ENCODE results near the gene PPM1A. TPM values are rescaled to one million over a fixed set of nuclear protein-coding genes. Genes with fewer than 3 reads are reported as not detected.

The PPM1A gene
- total and polyA plus RNA-seq, 2 donors (not counting 1 experiment from before 2014, with no cell fraction given), result 15.5 to 59.0 TPM

DNA sequence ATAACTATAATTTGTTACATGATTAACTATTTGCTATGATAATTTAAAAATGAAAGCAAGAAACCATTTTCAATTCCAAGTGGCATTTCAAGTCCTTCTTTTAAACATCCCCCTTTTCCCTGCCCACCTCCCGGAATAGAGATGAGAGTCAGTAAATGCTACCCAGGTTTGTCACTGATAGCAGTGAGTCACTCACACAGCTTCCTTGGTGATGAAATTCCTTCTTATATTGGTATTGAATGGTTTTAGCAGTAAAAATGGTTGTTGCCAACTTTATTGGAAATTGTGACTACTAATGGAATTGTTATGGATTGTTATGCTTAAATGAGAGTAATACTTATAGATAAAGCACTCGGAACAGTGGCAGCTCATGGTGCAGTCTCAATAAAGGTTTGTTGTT is 90.5 kb downstream of the PPM1A start:
- no peaks in the 10 kb centered on the region for H3K4me1 Mint-ChIP-seq
- WGBS (ENCODE audit: insufficient coverage), result no CpG with 5 or more reads among the region's 2 CpGs
- CTCF ChIA-PET, result interaction anchor here (1.0 kb wide), 1 partner anchor 12 kb away, joined by 3 read pairs; no protein-coding TSS in a partner anchor

DNA sequence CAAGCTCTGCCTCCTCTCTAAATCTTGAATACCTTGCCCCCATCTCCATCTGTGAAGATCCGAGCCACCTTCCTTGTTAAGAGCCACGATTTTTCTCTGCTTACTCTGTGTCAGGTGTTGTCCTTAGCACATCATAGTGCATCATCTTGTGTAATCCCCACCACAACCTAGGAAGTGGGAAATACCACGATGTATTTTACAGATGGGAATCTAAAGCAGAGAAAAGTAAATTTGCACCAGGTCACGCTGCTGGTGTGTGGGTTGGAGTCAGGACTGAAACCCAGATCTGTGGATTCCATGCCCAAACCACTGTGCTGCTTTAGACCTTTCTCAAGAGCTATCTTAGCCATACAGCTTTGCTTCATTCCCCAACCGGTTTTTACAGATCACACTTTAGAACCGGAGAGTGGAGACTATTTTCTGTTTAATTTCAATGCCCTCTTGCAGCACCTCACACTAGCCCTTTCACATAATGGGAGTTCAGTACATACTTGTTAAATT is 94.6 kb downstream of the PPM1A start:
- H3K4me1 Mint-ChIP-seq, result no peaks in the 10 kb centered on the region
- CTCF ChIA-PET, result no interaction called here
- Histone ChIP-seq H4K20me1 (ENCODE audit: control insufficient read depth, insufficient read depth, low read length, poor library complexity, severe bottlenecking) (no peaks in the 10 kb centered on the region), H3K9ac (ENCODE audit: low read length) (no peak overlapping the region), H3K9me3 (ENCODE audit: control extremely low read depth in 1 of 3, control insufficient read depth in 2 of 3, insufficient read depth in 1 of 3, low read length in 2 of 3) (no peaks in the 10 kb centered on the region), H3K27ac (ENCODE audit: low read length in 2 of 2) (no peak overlapping the region), H3K4me1 (ENCODE audit: control insufficient read depth in 2 of 2, insufficient read depth in 2 of 2, low read length in 2 of 2) (no peaks in the 10 kb centered on the region), H3K27me3 (replicated peaks in 1 of 4; ENCODE audit: control extremely low read depth in 1 of 4, control insufficient read depth in 3 of 4, insufficient read depth in 4 of 4, low read length in 3 of 4) (peaks cover 0 to 5% (median 4%) of the 10 kb centered on the region in 4 experiments), H3K4me3 (ENCODE audit: control extremely low read depth in 1 of 5, extremely low read depth in 1 of 5, insufficient read depth in 1 of 5, low read depth in 2 of 5, low read length in 4 of 5) (no peak overlapping the region), H3K4me2 (replicated peaks; ENCODE audit: low read depth, low read length, poor library complexity, severe bottlenecking) (no peak overlapping the region), H2AFZ (ENCODE audit: insufficient read depth, low read depth, low read length, poor library complexity, severe bottlenecking) (no peak overlapping the region), H3K79me2 (ENCODE audit: control insufficient read depth, insufficient read depth, low read length) (no peaks in the 10 kb centered on the region), H3K36me3 (replicated peaks in 1 of 2; ENCODE audit: control extremely low read depth in 1 of 2, control insufficient read depth in 1 of 2, extremely low read depth in 1 of 2, insufficient read depth in 2 of 2, low read length in 1 of 2) (no peaks in the 10 kb centered on the region)
- H3K27me3 Mint-ChIP-seq, result peaks cover 12% of the 10 kb centered on the region
- no peak for TF ChIP-seq EZH2 (IDR thresholded peaks at IDR 0.05; ENCODE audit: borderline replicate concordance, insufficient read depth, low read depth, low read length, poor library complexity, severe bottlenecking)
- TF ChIP-seq, protein P1, sequence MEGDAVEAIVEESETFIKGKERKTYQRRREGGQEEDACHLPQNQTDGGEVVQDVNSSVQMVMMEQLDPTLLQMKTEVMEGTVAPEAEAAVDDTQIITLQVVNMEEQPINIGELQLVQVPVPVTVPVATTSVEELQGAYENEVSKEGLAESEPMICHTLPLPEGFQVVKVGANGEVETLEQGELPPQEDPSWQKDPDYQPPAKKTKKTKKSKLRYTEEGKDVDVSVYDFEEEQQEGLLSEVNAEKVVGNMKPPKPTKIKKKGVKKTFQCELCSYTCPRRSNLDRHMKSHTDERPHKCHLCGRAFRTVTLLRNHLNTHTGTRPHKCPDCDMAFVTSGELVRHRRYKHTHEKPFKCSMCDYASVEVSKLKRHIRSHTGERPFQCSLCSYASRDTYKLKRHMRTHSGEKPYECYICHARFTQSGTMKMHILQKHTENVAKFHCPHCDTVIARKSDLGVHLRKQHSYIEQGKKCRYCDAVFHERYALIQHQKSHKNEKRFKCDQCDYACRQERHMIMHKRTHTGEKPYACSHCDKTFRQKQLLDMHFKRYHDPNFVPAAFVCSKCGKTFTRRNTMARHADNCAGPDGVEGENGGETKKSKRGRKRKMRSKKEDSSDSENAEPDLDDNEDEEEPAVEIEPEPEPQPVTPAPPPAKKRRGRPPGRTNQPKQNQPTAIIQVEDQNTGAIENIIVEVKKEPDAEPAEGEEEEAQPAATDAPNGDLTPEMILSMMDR (IDR thresholded peaks at IDR 0.05), result no peak
- intact Hi-C loops (cut with micrococcal nuclease), result no loop called here
- DNase-seq (no peak), ATAC-seq (ENCODE audit: low read depth) (no peak)
- no peak overlapping the region for H3K4me3 Mint-ChIP-seq
- POLR2A ChIA-PET, result no interaction called here
- H3K27ac Mint-ChIP-seq, result no peak overlapping the region
- WGBS (ENCODE audit: insufficient coverage), result 71% methylated on average over 3 of the region's 6 CpGs
- no peaks in the 10 kb centered on the region for H3K9me3 Mint-ChIP-seq (ENCODE audit: insufficient read depth)

More for the DNA sequence above, 90.5 kb downstream of the PPM1A start:
- intact Hi-C loops (cut with micrococcal nuclease), result loop anchor here (10.0 kb wide), 2 partner anchors 155 to 855 kb away; partner anchors contain the start of genes JKAMP and L3HYPDH
- H3K4me3 ChIP-seq (ENCODE audit: control extremely low read depth in 1 of 5, extremely low read depth in 1 of 5, insufficient read depth in 1 of 5, low read depth in 2 of 5, low read length in 4 of 5), result no peak overlapping the region
- H3K9ac ChIP-seq (ENCODE audit: low read length), result no peak overlapping the region
- no peaks in the 10 kb centered on the region for H3K79me2 ChIP-seq (ENCODE audit: control insufficient read depth, insufficient read depth, low read length)
- TF ChIP-seq, protein P1 (IDR thresholded peaks at IDR 0.05), result no peak
- H3K27ac ChIP-seq (ENCODE audit: low read length in 2 of 2), result no peak overlapping the region
- Mint-ChIP-seq H3K27me3 (peaks cover 41% of the 10 kb centered on the region), H3K4me3 (no peak overlapping the region), H3K27ac (no peak overlapping the region), H3K9me3 (ENCODE audit: insufficient read depth) (no peaks in the 10 kb centered on the region)
- H3K36me3 ChIP-seq (replicated peaks in 1 of 2; ENCODE audit: control extremely low read depth in 1 of 2, control insufficient read depth in 1 of 2, extremely low read depth in 1 of 2, insufficient read depth in 2 of 2, low read length in 1 of 2), result no peaks in the 10 kb centered on the region
- no peaks in the 10 kb centered on the region for H4K20me1 ChIP-seq (ENCODE audit: control insufficient read depth, insufficient read depth, low read length, poor library complexity, severe bottlenecking)
- H3K27me3 ChIP-seq (replicated peaks in 1 of 4; ENCODE audit: control extremely low read depth in 1 of 4, control insufficient read depth in 3 of 4, insufficient read depth in 4 of 4, low read length in 3 of 4), result peaks cover 0 to 15% (median 6%) of the 10 kb centered on the region in 4 experiments
- H2AFZ ChIP-seq (ENCODE audit: insufficient read depth, low read depth, low read length, poor library complexity, severe bottlenecking), result no peak overlapping the region
- H3K4me2 ChIP-seq (replicated peaks; ENCODE audit: low read depth, low read length, poor library complexity, severe bottlenecking), result no peak overlapping the region
- POLR2A ChIA-PET, result no interaction called here
- H3K4me1 ChIP-seq (ENCODE audit: control insufficient read depth in 2 of 2, insufficient read depth in 2 of 2, low read length in 2 of 2), result no peaks in the 10 kb centered on the region
- ATAC-seq (ENCODE audit: low read depth) (no peak), DNase-seq (no peak)
- H3K9me3 ChIP-seq (ENCODE audit: control extremely low read depth in 1 of 3, control insufficient read depth in 2 of 3, insufficient read depth in 1 of 3, low read length in 2 of 3), result no peaks in the 10 kb centered on the region

Data from B cell (primary cell).